Stimulated activated CD8-positive, alpha-beta memory T cell treated with anti-CD3 and anti-CD28 coated beads, Interleukin-12 subunit alpha, Interleukin-12 subunit beta, amount 100 ng/mL, for 4 hours (primary cell): Measurements from ENCODE around the gene PDSS1.
"Not testable (repeated sequence)": the region's sequence is repeated elsewhere in the genome, so short reads cannot be mapped to it uniquely, and the experiment has no call there.

ENCODE experiments used
- DNase-seq: peaks from one replicate; pipeline ENCODE4 v3.0.0-alpha.2; 2020; ENCODE audit warnings: low read depth

Gene PDSS1

GRCh38 chr10:26697163-26697921, at the start of gene PDSS1:
TSS of gene PDSS1 (plus strand) at chr10:26697701. CDS start at chr10:26697712, 11 bp downstream.
- peak; percentile 53 for DNase-seq

- DNase-seq, result not testable (repeated sequence)
These were observed 49.3 kb upstream of the PDSS1 start for GRCh38 chr10:26648245-26648636.

GRCh38 chr10:26650406-26650805, 47.1 kb upstream of the PDSS1 start:
- no peak for DNase-seq

GRCh38 chr10:26651476-26651875, 46.0 kb upstream of the PDSS1 start:
- not testable (repeated sequence) for DNase-seq

- no peak for DNase-seq
These were observed 44.5 kb upstream of the PDSS1 start for GRCh38 chr10:26653004-26653403.

- no peak for DNase-seq
These were observed 41.8 kb upstream of the PDSS1 start for GRCh38 chr10:26655746-26656145.

GRCh38 chr10:26662864-26663263, 34.6 kb upstream of the PDSS1 start:
- no peak for DNase-seq

- no peak for DNase-seq
These were observed 32.1 kb upstream of the PDSS1 start for GRCh38 chr10:26665080-26666048.

GRCh38 chr10:26675873-26676257, 21.6 kb upstream of the PDSS1 start:
- no peak for DNase-seq

- DNase-seq, result no peak
These were observed 17.9 kb upstream of the PDSS1 start for GRCh38 chr10:26679588-26679987.

GRCh38 chr10:26681076-26681475, 16.4 kb upstream of the PDSS1 start:
- no peak for DNase-seq

GRCh38 chr10:26681971-26682370, 15.5 kb upstream of the PDSS1 start:
- DNase-seq, result not testable (repeated sequence)

GRCh38 chr10:26682931-26683330, 14.6 kb upstream of the PDSS1 start:
- DNase-seq, result no peak

GRCh38 chr10:26684667-26685264, 12.7 kb upstream of the PDSS1 start:
- DNase-seq, result not testable (repeated sequence)

- no peak for DNase-seq
These were observed 12.1 kb upstream of the PDSS1 start for GRCh38 chr10:26685441-26685840.

GRCh38 chr10:26689399-26689798, 8.1 kb upstream of the PDSS1 start:
- no peak for DNase-seq

- DNase-seq, result no peak
These were observed 6.6 kb upstream of the PDSS1 start for GRCh38 chr10:26690731-26691475.

GRCh38 chr10:26694536-26694935, 3.0 kb upstream of the PDSS1 start:
- DNase-seq, result not testable (repeated sequence)

- DNase-seq, result no peak
These were observed 727 bp upstream of the PDSS1 start for GRCh38 chr10:26696786-26697162.

GRCh38 chr10:26697922-26698608, 564 bp downstream of the PDSS1 start:
- no peak for DNase-seq

- no peak for DNase-seq
These were observed 1.4 kb downstream of the PDSS1 start for GRCh38 chr10:26698909-26699308.
